Sigmoid colon (tissue), 7 donors: ENCODE results near the gene FSHB. TPM values are rescaled to one million over a fixed set of nuclear protein-coding genes. Genes with fewer than 3 reads are reported as not detected.
"Not testable (repeated sequence)": the region's sequence is repeated elsewhere in the genome, so short reads cannot be mapped to it uniquely, and the experiment has no call there.

ENCODE experiments used
- DNase-seq: peaks from one replicate; pipeline ENCODE4 v3.0.0-alpha.2; 2019
- H3K27ac ChIP-seq, 4 donors: fragments of 200-600 bp; sonication (generic); one replicate each; pipeline ENCODE4 v1.5.1; 2016 to 2019; ENCODE audit warnings: mild to moderate bottlenecking in 1 of 4
- H3K27me3 ChIP-seq, 3 donors: fragments of 200-600 bp; sonication (generic); one replicate each; pipeline ENCODE4 v1.5.1; 2019; ENCODE audit warnings: mild to moderate bottlenecking in 1 of 3
- H3K36me3 ChIP-seq, 4 donors: fragments of 200-600 bp; sonication (generic); one replicate each; pipeline ENCODE4 v1.5.1; 2016 to 2019
- H3K4me1 ChIP-seq, 4 donors: fragments of 200-600 bp; sonication (generic); one replicate each; pipeline ENCODE4 v1.5.1; 2017 to 2019
- H3K4me3 ChIP-seq, 4 donors: fragments of 200-600 bp; sonication (generic); one replicate each; pipeline ENCODE4 v1.5.1; 2017 to 2019; ENCODE audit warnings: mild to moderate bottlenecking in 2 of 4, moderate library complexity in 1 of 4
- H3K9me3 ChIP-seq, 4 donors: fragments of 200-600 bp in 3 of 4; sonication (generic) in 3 of 4; one replicate each; pipeline versions ENCODE4 v1.5.1 to v1.6.1; 2013 to 2019
- EP300 ChIP-seq, 4 donors: sonication (generic); formaldehyde crosslinking; IDR thresholded peaks; one replicate each; pipeline ENCODE4 v1.6.1; 2017; ENCODE audit warnings: antibody characterized with exemption in 4 of 4
- POLR2A ChIP-seq, 2 donors: fragments of 450-650 bp; IDR thresholded peaks; one replicate each; pipeline ENCODE4 v1.6.1; 2016; ENCODE audit warnings: antibody characterized with exemption in 2 of 2, mild to moderate bottlenecking in 2 of 2, moderate library complexity in 2 of 2
- POLR2AphosphoS5 ChIP-seq, 4 donors: sonication (generic); formaldehyde crosslinking; IDR thresholded peaks; one replicate each; pipeline ENCODE4 v1.6.1; 2017; ENCODE audit warnings: antibody characterized with exemption in 4 of 4
- WGBS, 2 donors: extraction: QIAGEN DNeasy Blood & Tissue Kit; methylation state at CpG; one replicate each; pipeline ENCODE4 v1.1.7; 2013; 5-methylcytosine and 5-hydroxymethylcytosine counted together
- intact Hi-C: fragments of 100-400 bp; cut with DNase I; formaldehyde crosslinking; loops from one replicate; pipeline ENCODE4 v1.15.1; 2023
- polyA plus RNA-seq, 3 donors: library from polyadenylated mRNA; stranded (reverse); fragments of 200-250 nt; gene quantifications; one replicate each; pipeline ENCODE4 v1.2.3, GENCODE V29; 2013
- total RNA-seq, 4 donors: library from RNA; depleted of rRNA; stranded (reverse); fragments of >200 nt; gene quantifications; one replicate each; pipeline ENCODE4 v1.1.0, GENCODE V29; 2016
- TF ChIP-seq, protein P1 (sequence below), 4 experiments: fragments of 450-650 bp in 3 of 4; fragments of 200-600 bp in 1 of 4; IDR thresholded peaks; one replicate each; pipeline ENCODE4 v1.5.1; 2016 to 2019; ENCODE audit warnings: antibody characterized with exemption in 4 of 4, mild to moderate bottlenecking in 3 of 4, moderate library complexity in 2 of 4
- donor health status: healthy with polysubstance abuse.
- donor health status: Bipolar disorder and iron deficiency.
- donor health status: healthy.

Gene FSHB
- not detected for total RNA-seq
- not detected for polyA plus RNA-seq

DNA sequence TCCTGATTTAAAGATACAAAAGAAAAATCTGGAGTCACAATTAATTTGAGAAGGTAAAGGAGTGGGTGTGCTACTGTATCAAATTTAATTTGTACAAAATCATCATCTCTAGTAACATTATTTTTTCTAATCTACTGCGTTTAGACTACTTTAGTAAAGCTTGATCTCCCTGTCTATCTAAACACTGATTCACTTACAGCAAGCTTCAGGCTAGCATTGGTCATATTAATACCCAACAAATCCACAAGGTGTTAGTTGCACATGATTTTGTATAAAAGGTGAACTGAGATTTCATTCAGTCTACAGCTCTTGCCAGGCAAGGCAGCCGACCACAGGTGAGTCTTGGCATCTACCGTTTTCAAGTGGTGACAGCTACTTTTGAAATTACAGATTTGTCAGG is at the start of gene FSHB:
Gene FSHB, plus strand, starts transcription at position 301 of the 400 bp plus-strand sequence. CDS start 889 bp downstream, outside the sequence.
- DNase-seq, result no peak
- Histone ChIP-seq H3K4me3 (no peak within 1 kb of the TSS), H3K27me3 (no peaks in the 10 kb centered on the region), H3K27ac (no peak within 1 kb of the TSS), H3K9me3 (no peaks in the 10 kb centered on the region), H3K36me3 (no peaks in the 10 kb centered on the region), H3K4me1 (no peaks in the 10 kb centered on the region)
- TF ChIP-seq, protein P1, sequence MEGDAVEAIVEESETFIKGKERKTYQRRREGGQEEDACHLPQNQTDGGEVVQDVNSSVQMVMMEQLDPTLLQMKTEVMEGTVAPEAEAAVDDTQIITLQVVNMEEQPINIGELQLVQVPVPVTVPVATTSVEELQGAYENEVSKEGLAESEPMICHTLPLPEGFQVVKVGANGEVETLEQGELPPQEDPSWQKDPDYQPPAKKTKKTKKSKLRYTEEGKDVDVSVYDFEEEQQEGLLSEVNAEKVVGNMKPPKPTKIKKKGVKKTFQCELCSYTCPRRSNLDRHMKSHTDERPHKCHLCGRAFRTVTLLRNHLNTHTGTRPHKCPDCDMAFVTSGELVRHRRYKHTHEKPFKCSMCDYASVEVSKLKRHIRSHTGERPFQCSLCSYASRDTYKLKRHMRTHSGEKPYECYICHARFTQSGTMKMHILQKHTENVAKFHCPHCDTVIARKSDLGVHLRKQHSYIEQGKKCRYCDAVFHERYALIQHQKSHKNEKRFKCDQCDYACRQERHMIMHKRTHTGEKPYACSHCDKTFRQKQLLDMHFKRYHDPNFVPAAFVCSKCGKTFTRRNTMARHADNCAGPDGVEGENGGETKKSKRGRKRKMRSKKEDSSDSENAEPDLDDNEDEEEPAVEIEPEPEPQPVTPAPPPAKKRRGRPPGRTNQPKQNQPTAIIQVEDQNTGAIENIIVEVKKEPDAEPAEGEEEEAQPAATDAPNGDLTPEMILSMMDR (IDR thresholded peaks at IDR 0.05), result no peak
- no peak for TF ChIP-seq EP300 (IDR thresholded peaks at IDR 0.05)
- TF ChIP-seq POLR2AphosphoS5 (IDR thresholded peaks at IDR 0.05), result no peak
- TF ChIP-seq POLR2A (IDR thresholded peaks at IDR 0.05), result no peak
- 77 to 82% methylated on average over 3 of the region's 3 CpGs for WGBS, 2 donors
- intact Hi-C loops, result no loop called here

DNA sequence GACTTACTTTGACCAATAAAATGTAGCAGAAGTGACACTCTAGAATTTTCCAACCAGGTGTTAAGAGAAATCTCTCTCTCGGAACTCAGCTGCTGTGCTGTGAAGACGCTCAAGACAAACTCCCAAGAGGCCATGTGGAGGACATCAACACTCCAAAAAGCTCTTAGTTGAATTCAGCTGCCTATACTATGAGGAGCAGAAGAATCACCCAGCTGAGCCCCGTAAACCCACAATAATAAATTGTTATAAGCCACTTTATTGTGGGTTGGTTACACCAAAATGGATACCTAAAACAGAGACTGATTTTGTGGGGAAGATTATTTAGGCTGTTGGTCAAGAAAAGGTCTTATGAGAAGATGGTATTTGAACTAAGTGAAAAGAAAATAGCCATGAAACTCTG is 44.1 kb upstream of the FSHB start:
- Histone ChIP-seq H3K27me3 (no peaks in the 10 kb centered on the region), H3K4me3 (no peak overlapping the region), H3K4me1 (no peaks in the 10 kb centered on the region), H3K27ac (no peak overlapping the region), H3K36me3 (no peaks in the 10 kb centered on the region), H3K9me3 (no peaks in the 10 kb centered on the region)
- WGBS, 2 donors, result 81 to 88% methylated on average over 3 of the region's 3 CpGs
- DNase-seq, result no peak
- TF ChIP-seq EP300 (IDR thresholded peaks at IDR 0.05) (no peak), POLR2AphosphoS5 (IDR thresholded peaks at IDR 0.05) (no peak), POLR2A (IDR thresholded peaks at IDR 0.05) (no peak)
- TF ChIP-seq, protein P1 (IDR thresholded peaks at IDR 0.05), result no peak
- intact Hi-C loops, result no loop called here

GRCh38 chr11:30192620-30193019 is 38.2 kb upstream of the FSHB start:
- DNase-seq, result no peak
- no peak overlapping the region for H3K4me3 ChIP-seq
- no peaks in the 10 kb centered on the region for H3K9me3 ChIP-seq
- H3K4me1 ChIP-seq, result no peaks in the 10 kb centered on the region
- no peaks in the 10 kb centered on the region for H3K36me3 ChIP-seq
- intact Hi-C loops, result no loop called here
- H3K27me3 ChIP-seq, result no peaks in the 10 kb centered on the region
- TF ChIP-seq EP300 (IDR thresholded peaks at IDR 0.05), result no peak
- no peak for TF ChIP-seq POLR2A (IDR thresholded peaks at IDR 0.05)
- H3K27ac ChIP-seq, result no peak overlapping the region

- DNase-seq, result no peak
- 4 to 20% methylated on average over 6 of the region's 6 CpGs for WGBS, 2 donors
- H3K27ac ChIP-seq, result no peak overlapping the region
- H3K27me3 ChIP-seq, result no peaks in the 10 kb centered on the region
- TF ChIP-seq, protein P1 (IDR thresholded peaks at IDR 0.05), result peak in 3 of 4 experiments; percentile 12 to 55 (median 22)
- TF ChIP-seq EP300 (IDR thresholded peaks at IDR 0.05), result no peak
- H3K4me3 ChIP-seq, result no peak overlapping the region
- H3K9me3 ChIP-seq, result no peaks in the 10 kb centered on the region
- no peaks in the 10 kb centered on the region for H3K36me3 ChIP-seq
- H3K4me1 ChIP-seq, result no peaks in the 10 kb centered on the region
- intact Hi-C loops, result no loop called here
Measured at GRCh38 chr11:30196400-30197206, 34.2 kb upstream of the FSHB start.

- DNase-seq, result no peak
- Histone ChIP-seq H3K27ac (no peak overlapping the region), H3K4me3 (no peak overlapping the region), H3K4me1 (no peaks in the 10 kb centered on the region), H3K9me3 (no peaks in the 10 kb centered on the region), H3K27me3 (no peaks in the 10 kb centered on the region), H3K36me3 (no peaks in the 10 kb centered on the region)
- TF ChIP-seq POLR2AphosphoS5 (IDR thresholded peaks at IDR 0.05), result no peak
- no peak for TF ChIP-seq POLR2A (IDR thresholded peaks at IDR 0.05)
- no peak for TF ChIP-seq EP300 (IDR thresholded peaks at IDR 0.05)
- intact Hi-C loops, result no loop called here
- WGBS, 2 donors, result 90 to 91% methylated on average over 2 of the region's 2 CpGs
Measured at GRCh38 chr11:30197869-30198268, 32.9 kb upstream of the FSHB start.

DNA sequence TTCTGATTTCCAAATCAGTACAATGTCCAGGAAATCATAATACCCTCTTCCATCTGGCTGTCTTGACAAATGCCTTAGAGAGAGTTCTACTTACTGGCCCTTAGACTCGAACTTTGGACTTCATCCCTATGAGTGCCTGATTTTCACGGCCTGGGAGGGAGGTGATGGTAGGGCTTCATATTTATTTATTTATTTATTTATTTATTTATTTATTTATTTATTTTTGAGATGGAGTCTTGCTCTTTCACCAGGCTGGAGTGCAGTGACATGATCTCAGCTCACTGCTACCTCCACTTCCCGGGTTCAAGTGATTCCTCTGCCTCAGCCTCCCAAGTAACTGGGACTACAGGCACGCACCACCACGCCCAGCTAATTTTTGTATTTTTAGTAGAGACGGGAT is 27.8 kb upstream of the FSHB start:
- intact Hi-C loops, result not testable (repeated sequence)

More for the DNA sequence above, 27.8 kb upstream of the FSHB start:
- not testable (repeated sequence) for H3K27ac ChIP-seq, H3K4me1 ChIP-seq, H3K4me3 ChIP-seq, H3K27me3 ChIP-seq, H3K36me3 ChIP-seq, DNase-seq, H3K9me3 ChIP-seq
- 77 to 87% methylated on average over 6 of the region's 6 CpGs for WGBS, 2 donors
